HG02678 (cell line): ENCODE measurements around the gene SH2D3A.
"Not testable (repeated sequence)": the region's sequence is repeated elsewhere in the genome, so short reads cannot be mapped to it uniquely, and the experiment has no call there.

Experiments used
- ATAC-seq: cut with Tn5 transposase; IDR thresholded peaks from one replicate; pipeline ENCODE4 v1.9.1; 2021; ENCODE audit warnings: mild to moderate bottlenecking, moderate library complexity; ENCODE audit not compliant: unreplicated experiment

Gene SH2D3A

GRCh38 chr19:6767357-6768235 lies at the start of gene SH2D3A:
TSS of gene SH2D3A (minus strand) at chr19:6767435. CDS start at chr19:6763748, 3,687 bp downstream.
- peak; percentile 75 for ATAC-seq

GRCh38 chr19:6813659-6814058 lies 46.4 kb upstream of the SH2D3A start:
- no peak for ATAC-seq

- ATAC-seq, result no peak
Measured at GRCh38 chr19:6812612-6813011, 45.4 kb upstream of the SH2D3A start.

- ATAC-seq, result no peak
Measured at GRCh38 chr19:6811906-6812305, 44.7 kb upstream of the SH2D3A start.

- no peak for ATAC-seq
Measured at GRCh38 chr19:6811378-6811777, 44.1 kb upstream of the SH2D3A start.

GRCh38 chr19:6809262-6809661 lies 42.0 kb upstream of the SH2D3A start:
- no peak for ATAC-seq

- ATAC-seq, result no peak
Measured at GRCh38 chr19:6808494-6808893, 41.3 kb upstream of the SH2D3A start.

GRCh38 chr19:6807291-6807690 lies 40.1 kb upstream of the SH2D3A start:
- ATAC-seq, result no peak

- ATAC-seq, result no peak
Measured at GRCh38 chr19:6806488-6806887, 39.3 kb upstream of the SH2D3A start.

- ATAC-seq, result no peak
Measured at GRCh38 chr19:6803036-6803404, 35.8 kb upstream of the SH2D3A start.

- ATAC-seq, result peak; percentile 52
Measured at GRCh38 chr19:6802336-6803035, 35.3 kb upstream of the SH2D3A start.

GRCh38 chr19:6801485-6802086 lies 34.4 kb upstream of the SH2D3A start:
- ATAC-seq, result peak; percentile 65

- ATAC-seq, result no peak
Measured at GRCh38 chr19:6800991-6801484, 33.8 kb upstream of the SH2D3A start.

- ATAC-seq, result not testable (repeated sequence)
Measured at GRCh38 chr19:6800160-6800790, 33.0 kb upstream of the SH2D3A start.

GRCh38 chr19:6797646-6798045 lies 30.4 kb upstream of the SH2D3A start:
- ATAC-seq, result no peak

- ATAC-seq, result no peak
Measured at GRCh38 chr19:6796278-6796677, 29.0 kb upstream of the SH2D3A start.

- ATAC-seq, result no peak
Measured at GRCh38 chr19:6794686-6795431, 27.6 kb upstream of the SH2D3A start.

GRCh38 chr19:6793973-6794372 lies 26.7 kb upstream of the SH2D3A start:
- no peak for ATAC-seq

- ATAC-seq, result no peak
Measured at GRCh38 chr19:6793411-6793810, 26.2 kb upstream of the SH2D3A start.

GRCh38 chr19:6791237-6791636 lies 24.0 kb upstream of the SH2D3A start:
- ATAC-seq, result no peak
